K562 (cell line): Measurements from ENCODE around the gene MOB4. TPM values are rescaled to one million over a fixed set of nuclear protein-coding genes. Genes with fewer than 3 reads are reported as not detected.

Experiments
- NONO ChIP-seq, 2 experiments: fragments of 200-400 bp in 1 of 2; fragments of 450-650 bp in 1 of 2; formaldehyde crosslinking in 1 of 2; IDR thresholded peaks; 2 replicates each; pipeline ENCODE4 v1.6.1; 2017; ENCODE audit warnings: low read depth in 2 of 2, mild to moderate bottlenecking in 2 of 2, moderate library complexity in 2 of 2, low read length in 1 of 2
- ZNF175 ChIP-seq: fragments of 200-800 bp; sonication (Bioruptor generic); IDR thresholded peaks from 2 replicates; pipeline ENCODE4 v1.6.1; 2016; ENCODE audit warnings: low read depth, mild to moderate bottlenecking, missing genetic modification characterization, missing compliant biosample characterization
- polyA plus RNA-seq, 8 experiments: library from polyadenylated mRNA; depleted of rRNA in 4 of 8; stranded (reverse) in 5 of 8; unstranded in 3 of 8; fragments of >200 nt; fragmentation: Nextera tagmentation in 2 of 8; fragmentation: Illumina TruSeq in 1 of 8; extraction: Ambion mirVana in 2 of 8; extraction: Trizol in 1 of 8; gene quantifications; 2 replicates each; pipeline versions ENCODE4 v1.2.1 to v1.2.3, GENCODE V29; 2011 to 2014; ENCODE audit warnings: inconsistent platforms in 1 of 8, missing spikeins in 1 of 8
- total RNA-seq, 7 experiments: library from RNA; depleted of rRNA in 6 of 7; stranded (reverse); fragments of >200 nt in 6 of 7; fragmentation: Illumina TruSeq in 2 of 7; extraction: Trizol in 2 of 7; gene quantifications; 2 replicates each; pipeline versions ENCODE4 v1.2.1 to v1.2.3, GENCODE V29; 2011 to 2021; ENCODE audit warnings: low replicate concordance in 1 of 7
- TF ChIP-seq, protein P1 (sequence below), 2 experiments: fragments of 450-650 bp in 1 of 2; sonication (generic) in 1 of 2; formaldehyde crosslinking in 1 of 2; IDR thresholded peaks; 2 replicates each; pipeline versions ENCODE4 v1.7.1 to v1.9.0; 2016 to 2022; ENCODE audit warnings: inconsistent platforms in 1 of 2, mild to moderate bottlenecking in 1 of 2, missing genetic modification reagents in 1 of 2
- TF ChIP-seq, protein P2 (sequence below): fragments of 250-450 bp; sonication (Bioruptor Pico); IDR thresholded peaks from 2 replicates; pipeline ENCODE4 v1.5.1; 2021; ENCODE audit warnings: mild to moderate bottlenecking
- TF ChIP-seq, protein P3 (sequence below), 2 experiments: IDR thresholded peaks; 2 replicates each; pipeline ENCODE4 v1.6.1; 2011; ENCODE audit warnings: borderline replicate concordance in 1 of 2, control low read depth in 1 of 2, low read depth in 1 of 2, low read length in 1 of 2, mild to moderate bottlenecking in 1 of 2, mixed read lengths in 1 of 2, moderate library complexity in 1 of 2; ENCODE audit not compliant: insufficient read depth in 1 of 2, insufficient read length in 1 of 2, poor library complexity in 1 of 2, severe bottlenecking in 1 of 2; ENCODE audit errors: extremely low read depth in 1 of 2

MOB4 gene
- total and polyA plus RNA-seq, 9 of the 15 experiments (the other 6 are each of a cell fraction or from before 2014, with no cell fraction given): 13.5 to 30.8 (median 22.2) TPM

DNA sequence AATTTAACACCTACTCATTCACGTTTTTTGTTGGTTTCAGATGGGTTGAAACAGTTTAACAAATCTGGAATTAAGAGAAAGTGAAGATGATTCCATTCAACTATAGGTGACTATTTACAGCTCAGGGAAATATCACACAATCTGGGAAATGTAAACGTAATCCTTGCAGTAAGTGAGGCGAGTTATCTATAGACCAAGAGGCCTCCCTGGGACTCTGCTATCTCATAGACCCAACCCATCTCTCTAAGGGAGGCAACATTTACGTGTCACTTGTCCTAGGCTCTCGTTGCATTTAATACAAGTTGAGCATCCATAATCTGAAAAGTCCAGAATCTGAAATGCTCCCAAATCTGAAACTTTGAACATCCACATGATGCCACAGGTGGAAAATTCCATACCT lies 2.0 kb upstream of the MOB4 start (continued):
- TF ChIP-seq, protein P1, sequence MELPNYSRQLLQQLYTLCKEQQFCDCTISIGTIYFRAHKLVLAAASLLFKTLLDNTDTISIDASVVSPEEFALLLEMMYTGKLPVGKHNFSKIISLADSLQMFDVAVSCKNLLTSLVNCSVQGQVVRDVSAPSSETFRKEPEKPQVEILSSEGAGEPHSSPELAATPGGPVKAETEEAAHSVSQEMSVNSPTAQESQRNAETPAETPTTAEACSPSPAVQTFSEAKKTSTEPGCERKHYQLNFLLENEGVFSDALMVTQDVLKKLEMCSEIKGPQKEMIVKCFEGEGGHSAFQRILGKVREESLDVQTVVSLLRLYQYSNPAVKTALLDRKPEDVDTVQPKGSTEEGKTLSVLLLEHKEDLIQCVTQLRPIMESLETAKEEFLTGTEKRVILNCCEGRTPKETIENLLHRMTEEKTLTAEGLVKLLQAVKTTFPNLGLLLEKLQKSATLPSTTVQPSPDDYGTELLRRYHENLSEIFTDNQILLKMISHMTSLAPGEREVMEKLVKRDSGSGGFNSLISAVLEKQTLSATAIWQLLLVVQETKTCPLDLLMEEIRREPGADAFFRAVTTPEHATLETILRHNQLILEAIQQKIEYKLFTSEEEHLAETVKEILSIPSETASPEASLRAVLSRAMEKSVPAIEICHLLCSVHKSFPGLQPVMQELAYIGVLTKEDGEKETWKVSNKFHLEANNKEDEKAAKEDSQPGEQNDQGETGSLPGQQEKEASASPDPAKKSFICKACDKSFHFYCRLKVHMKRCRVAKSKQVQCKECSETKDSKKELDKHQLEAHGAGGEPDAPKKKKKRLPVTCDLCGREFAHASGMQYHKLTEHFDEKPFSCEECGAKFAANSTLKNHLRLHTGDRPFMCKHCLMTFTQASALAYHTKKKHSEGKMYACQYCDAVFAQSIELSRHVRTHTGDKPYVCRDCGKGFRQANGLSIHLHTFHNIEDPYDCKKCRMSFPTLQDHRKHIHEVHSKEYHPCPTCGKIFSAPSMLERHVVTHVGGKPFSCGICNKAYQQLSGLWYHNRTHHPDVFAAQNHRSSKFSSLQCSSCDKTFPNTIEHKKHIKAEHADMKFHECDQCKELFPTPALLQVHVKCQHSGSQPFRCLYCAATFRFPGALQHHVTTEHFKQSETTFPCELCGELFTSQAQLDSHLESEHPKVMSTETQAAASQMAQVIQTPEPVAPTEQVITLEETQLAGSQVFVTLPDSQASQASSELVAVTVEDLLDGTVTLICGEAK (IDR thresholded peaks at IDR 0.05): 0 out of 2 replicates have a peak, but pooled peaks have one; percentile 5
- TF ChIP-seq, protein P1 (CRISPR knock-in tag; IDR thresholded peaks at IDR 0.05): no peak
- TF ChIP-seq, protein P2, sequence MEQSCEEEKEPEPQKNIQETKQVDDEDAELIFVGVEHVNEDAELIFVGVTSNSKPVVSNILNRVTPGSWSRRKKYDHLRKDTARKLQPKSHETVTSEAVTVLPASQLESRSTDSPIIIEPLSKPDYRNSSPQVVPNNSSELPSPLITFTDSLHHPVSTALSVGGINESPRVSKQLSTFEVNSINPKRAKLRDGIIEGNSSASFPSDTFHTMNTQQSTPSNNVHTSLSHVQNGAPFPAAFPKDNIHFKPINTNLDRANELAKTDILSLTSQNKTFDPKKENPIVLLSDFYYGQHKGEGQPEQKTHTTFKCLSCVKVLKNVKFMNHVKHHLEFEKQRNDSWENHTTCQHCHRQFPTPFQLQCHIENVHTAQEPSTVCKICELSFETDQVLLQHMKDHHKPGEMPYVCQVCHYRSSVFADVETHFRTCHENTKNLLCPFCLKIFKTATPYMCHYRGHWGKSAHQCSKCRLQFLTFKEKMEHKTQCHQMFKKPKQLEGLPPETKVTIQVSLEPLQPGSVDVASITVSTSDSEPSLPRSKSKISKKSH (CRISPR knock-in tag): no peak
- no peak for TF ChIP-seq ZNF175
- TF ChIP-seq NONO (IDR thresholded peaks at IDR 0.05; ENCODE audit: low read depth in 2 of 2, low read length in 1 of 2): no peak
- TF ChIP-seq, protein P3, sequence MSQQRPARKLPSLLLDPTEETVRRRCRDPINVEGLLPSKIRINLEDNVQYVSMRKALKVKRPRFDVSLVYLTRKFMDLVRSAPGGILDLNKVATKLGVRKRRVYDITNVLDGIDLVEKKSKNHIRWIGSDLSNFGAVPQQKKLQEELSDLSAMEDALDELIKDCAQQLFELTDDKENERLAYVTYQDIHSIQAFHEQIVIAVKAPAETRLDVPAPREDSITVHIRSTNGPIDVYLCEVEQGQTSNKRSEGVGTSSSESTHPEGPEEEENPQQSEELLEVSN (IDR thresholded peaks at IDR 0.05; ENCODE audit: borderline replicate concordance in 1 of 2, extremely low read depth in 1 of 2, insufficient read depth in 1 of 2, insufficient read length in 1 of 2, low read depth in 1 of 2, low read length in 1 of 2, poor library complexity in 1 of 2, severe bottlenecking in 1 of 2): no peak
- TF ChIP-seq, all 486 proteins: peak for 3
